SKM-1 treated with dmso at 0.1 percent for 144 hours (cell line): ENCODE data around the gene TNC.

ENCODE experiments used
- DNase-seq: peaks from one replicate; lab custom pipeline; 2025; ENCODE audit not compliant: unreplicated experiment; lab: John Stamatoyannopoulos, UW

The TNC gene

GRCh38 chr9:114981063-114981462 is 136.9 kb downstream of the TNC start:
- DNase-seq: no peak

- no peak for DNase-seq
Measured at GRCh38 chr9:114973216-114973615, 144.7 kb downstream of the TNC start.

- no peak for DNase-seq
Measured at GRCh38 chr9:114972510-114973136, 145.3 kb downstream of the TNC start.
